ENCODE results near the gene RPS6KA4. TPM values are rescaled to one million over a fixed set of nuclear protein-coding genes. Genes with fewer than 3 reads are reported as not detected.

RPS6KA4 gene
- total RNA-seq, 2 experiments from 2014 or later, result 31.4 to 34.3 TPM

DNA sequence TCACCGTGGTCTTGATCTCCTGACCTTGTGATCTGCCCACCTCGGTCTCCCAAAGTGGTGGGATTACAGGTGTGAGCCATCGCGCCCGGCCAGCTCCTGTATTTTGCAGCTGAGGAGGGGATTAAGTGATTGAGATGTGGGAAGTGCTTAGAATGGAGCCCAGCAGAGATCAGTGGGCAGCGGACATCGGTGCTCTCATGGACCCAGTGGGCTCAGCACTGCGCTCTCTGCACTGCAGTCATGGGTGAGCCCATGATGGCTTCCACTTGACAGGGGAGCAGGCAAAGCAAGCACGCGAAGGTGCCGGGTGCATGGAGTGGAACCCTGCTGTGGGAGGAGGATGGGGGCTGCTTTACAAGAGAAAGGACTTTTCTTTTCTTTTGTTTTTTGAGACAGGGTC lies 28.1 kb upstream of the RPS6KA4 start:
- ChIA-PET CTCF (interaction anchor here (0.7 to 6.0 kb wide), 11 partner anchors 10 to 126 kb away, joined by 3 to 97 read pairs (median 4); partner anchors contain the start of genes CCDC88B, ESRRA, PRDX5 and RPS6KA4), POLR2A (interaction anchor here (1.2 to 2.6 kb wide), 4 partner anchors 9 to 26 kb away, joined by 3 to 20 read pairs (median 5); partner anchors contain the start of genes PRDX5 and TRMT112)
- peaks cover 16% of the 10 kb centered on the region for H3K4me1 Mint-ChIP-seq (ENCODE audit: low read depth)
- no peak overlapping the region for H3K4me3 Mint-ChIP-seq
- H3K27me3 Mint-ChIP-seq, result no peaks in the 10 kb centered on the region
- intact Hi-C loops (cut with micrococcal nuclease), result loop anchor here (1.0 kb wide), 1 partner anchor 14 kb away; the partner anchor contains the start of gene TRMT112
- H3K36me3 Mint-ChIP-seq, result peaks cover 2% of the 10 kb centered on the region
- no peak for DNase-seq
- H3K27ac Mint-ChIP-seq, result no peak overlapping the region
- no peaks in the 10 kb centered on the region for H3K9me3 Mint-ChIP-seq

DNA sequence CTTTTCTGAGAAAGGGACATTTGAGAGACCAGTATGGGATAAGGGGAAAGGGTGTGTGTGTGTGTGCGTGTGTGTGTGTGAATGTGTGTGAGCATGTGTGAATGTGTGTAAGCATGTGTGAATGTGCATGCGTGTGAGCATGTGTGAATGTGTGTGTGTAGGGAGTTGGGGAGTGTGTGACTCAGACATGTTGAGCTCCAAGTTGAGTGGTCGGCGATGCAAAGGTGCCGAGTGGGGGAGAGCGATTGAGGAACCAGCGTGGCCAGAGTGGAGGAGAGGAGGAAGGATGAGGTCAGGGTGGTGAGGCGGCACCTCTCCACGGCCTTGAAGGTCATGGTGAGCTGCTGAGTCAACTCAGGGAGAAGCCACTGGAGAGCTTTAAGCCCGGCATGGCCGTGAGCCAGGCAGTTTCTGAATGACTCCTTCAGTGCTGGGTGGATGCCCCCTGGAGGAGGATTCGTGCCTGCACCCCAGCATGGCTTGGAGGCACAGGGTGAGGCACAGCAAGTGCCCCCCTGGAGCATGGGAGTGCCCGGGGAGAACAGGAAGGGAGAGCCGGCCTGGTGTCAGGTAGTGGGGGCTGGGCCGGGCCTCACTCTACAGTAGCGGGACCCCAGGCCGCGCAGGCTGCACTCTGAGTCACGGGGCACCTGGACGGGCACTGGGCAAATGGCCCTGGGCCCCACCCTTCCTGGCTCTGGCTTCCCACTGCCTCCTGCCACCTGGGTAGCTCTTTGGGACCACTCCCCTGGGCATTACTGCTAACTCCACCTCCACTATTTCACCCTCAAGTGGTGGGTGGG lies 27.2 kb upstream of the RPS6KA4 start:
- Mint-ChIP-seq H3K9me3 (no peaks in the 10 kb centered on the region), H3K36me3 (peaks cover 2% of the 10 kb centered on the region), H3K27me3 (no peaks in the 10 kb centered on the region), H3K4me3 (no peak overlapping the region), H3K27ac (peak overlapping the region; percentile 47), H3K4me1 (ENCODE audit: low read depth) (peaks cover 18% of the 10 kb centered on the region)
- intact Hi-C loops (cut with micrococcal nuclease), result loop anchor here (1.0 kb wide), 1 partner anchor 14 kb away; the partner anchor contains the start of gene TRMT112
- ChIA-PET POLR2A (interaction anchor here (0.9 to 2.6 kb wide), 5 partner anchors 9 to 91 kb away, joined by 3 to 20 read pairs (median 4); partner anchors contain the start of genes FKBP2, PRDX5 and TRMT112), CTCF (interaction anchor here (0.6 to 6.0 kb wide), 23 partner anchors 8 to 332 kb away, joined by 3 to 97 read pairs (median 4); partner anchors contain the start of genes CCDC88B, ESRRA, FERMT3 and PPP1R14B)
- peak; percentile 90 for DNase-seq

DNA sequence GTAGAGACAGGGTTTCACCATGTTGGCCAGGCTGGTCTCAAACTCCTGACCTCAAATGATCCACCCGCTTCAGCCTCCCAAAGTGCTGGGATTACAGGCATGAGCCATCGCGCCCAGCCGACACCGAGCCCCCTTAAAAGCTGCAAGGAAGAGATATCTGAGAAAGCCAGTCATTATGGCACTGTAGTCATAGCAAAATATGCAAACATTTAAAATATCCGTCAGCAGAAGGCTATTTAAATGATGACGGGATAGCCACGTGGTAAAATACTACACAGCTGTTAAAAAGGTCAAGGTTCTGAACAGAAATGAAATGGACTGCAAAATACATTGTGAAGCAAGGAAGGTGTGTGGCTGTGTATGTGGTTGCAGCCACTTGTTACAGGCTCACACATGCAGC lies 25.4 kb upstream of the RPS6KA4 start:
- CTCF ChIA-PET, result interaction anchor here (1.5 to 6.0 kb wide), 3 partner anchors 8 to 19 kb away, joined by 3 to 97 read pairs (median 34); partner anchors contain the start of genes CCDC88B, PRDX5 and TRMT112
- H3K27ac Mint-ChIP-seq, result no peak overlapping the region
- POLR2A ChIA-PET, result no interaction called here
- peaks cover 13% of the 10 kb centered on the region for H3K36me3 Mint-ChIP-seq
- no peaks in the 10 kb centered on the region for H3K9me3 Mint-ChIP-seq
- no peak for DNase-seq
- H3K4me1 Mint-ChIP-seq (ENCODE audit: low read depth), result peaks cover 26% of the 10 kb centered on the region
- H3K27me3 Mint-ChIP-seq, result no peaks in the 10 kb centered on the region
- no peak overlapping the region for H3K4me3 Mint-ChIP-seq
- intact Hi-C loops (cut with micrococcal nuclease), result no loop called here

DNA sequence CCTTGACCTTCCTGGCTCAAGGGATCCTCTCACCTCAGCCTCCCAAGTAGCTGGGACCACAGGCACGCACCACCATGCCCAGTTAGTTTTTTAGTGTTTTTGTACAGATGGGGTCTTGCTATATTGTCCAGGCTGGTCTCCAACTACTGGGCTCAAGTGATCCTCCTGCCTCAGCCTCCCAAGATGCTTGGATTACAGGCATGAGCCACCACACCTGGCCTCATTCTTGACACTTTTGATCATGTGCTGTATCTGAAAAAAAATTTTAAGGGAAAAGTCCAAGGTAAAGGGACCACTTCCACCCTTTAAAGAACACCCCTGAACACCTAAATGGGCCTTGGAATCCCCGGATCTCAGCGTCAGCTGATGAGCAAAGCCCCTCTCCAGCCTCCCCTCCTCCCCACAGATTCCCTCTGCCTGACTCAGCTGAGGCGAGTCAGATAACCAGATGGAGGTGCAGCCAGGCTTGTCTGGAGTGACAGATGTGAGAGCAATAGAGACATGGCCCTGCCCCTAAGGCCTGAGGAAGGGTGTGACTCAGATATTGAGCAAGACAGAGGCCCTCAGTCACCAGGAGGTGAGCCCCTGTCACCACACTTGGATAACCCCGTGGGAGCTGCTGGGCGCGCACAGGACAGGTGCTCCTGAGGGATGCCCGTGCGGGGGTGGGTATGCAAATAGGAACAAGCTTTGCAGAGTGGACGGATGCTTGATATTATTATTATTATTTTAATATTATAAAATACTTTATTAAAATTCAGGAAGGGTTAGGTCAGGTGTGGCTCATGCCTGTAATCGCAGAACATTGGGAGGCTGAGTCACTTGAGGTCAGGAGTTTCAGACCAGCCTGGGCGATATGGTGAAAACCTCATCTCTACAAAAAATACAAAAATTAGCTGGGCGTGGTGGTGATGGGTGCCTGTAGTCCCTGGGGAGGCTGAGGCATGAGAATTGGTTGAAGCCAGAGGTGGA lies 23.9 kb upstream of the RPS6KA4 start:
- Mint-ChIP-seq H3K27ac (peak overlapping the region; percentile 47), H3K36me3 (peaks cover 16% of the 10 kb centered on the region), H3K4me3 (no peak overlapping the region), H3K27me3 (no peaks in the 10 kb centered on the region), H3K4me1 (ENCODE audit: low read depth) (peaks cover 37% of the 10 kb centered on the region), H3K9me3 (no peaks in the 10 kb centered on the region)
- intact Hi-C loops (cut with micrococcal nuclease), result no loop called here
- POLR2A ChIA-PET, result interaction anchor here (1.0 kb wide), 1 partner anchor 18 kb away, joined by 9 read pairs; the partner anchor contains the start of genes PRDX5 and TRMT112
- DNase-seq, result peak; percentile 70
- CTCF ChIA-PET, result interaction anchor here (0.8 to 6.0 kb wide), 4 partner anchors 17 to 693 kb away, joined by 3 to 97 read pairs (median 4); partner anchors contain the start of genes PRDX5 and TRMT112

DNA sequence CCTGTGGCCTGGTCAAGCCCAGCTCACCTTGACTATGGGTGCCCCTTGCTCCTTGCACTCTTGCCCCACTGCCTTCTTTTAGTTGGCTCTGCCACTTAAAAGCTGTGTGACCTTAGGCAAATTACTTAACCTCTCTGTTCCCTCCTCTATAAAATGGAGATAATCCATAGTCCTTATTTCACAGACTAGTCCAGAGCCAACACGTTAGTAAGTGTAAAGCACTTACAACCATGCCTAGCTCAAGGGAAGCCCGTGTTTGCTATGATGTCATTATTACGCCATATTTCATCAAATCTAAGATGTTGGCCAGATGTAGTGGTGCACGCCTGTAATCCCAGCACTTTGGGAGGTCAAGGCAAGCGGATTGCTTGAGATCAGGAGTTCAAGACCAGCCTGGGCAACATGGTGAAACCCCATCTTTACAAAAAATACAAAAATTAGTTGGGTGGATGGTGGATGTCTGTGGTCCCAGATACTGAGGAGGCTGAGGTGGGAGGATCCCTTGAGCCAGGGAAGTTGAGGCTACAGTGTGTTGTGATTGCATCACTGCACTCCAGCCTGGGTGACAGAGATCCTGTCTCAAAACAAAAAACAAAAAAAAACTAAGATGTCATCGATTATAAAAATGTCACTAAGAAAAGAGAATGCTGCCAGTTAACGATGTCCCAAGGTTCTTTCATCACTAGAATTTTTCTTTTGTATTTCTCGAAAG lies 21.3 kb upstream of the RPS6KA4 start:
- intact Hi-C loops (cut with micrococcal nuclease), result no loop called here
- Mint-ChIP-seq H3K9me3 (no peaks in the 10 kb centered on the region), H3K4me3 (no peak overlapping the region), H3K27me3 (no peaks in the 10 kb centered on the region), H3K4me1 (ENCODE audit: low read depth) (peaks cover 45% of the 10 kb centered on the region), H3K27ac (peak overlapping the region; percentile 38), H3K36me3 (peaks cover 23% of the 10 kb centered on the region)
- DNase-seq, result no peak
- ChIA-PET CTCF (interaction anchor here (0.7 to 1.8 kb wide), 2 partner anchors 20 to 338 kb away, joined by 4 to 8 read pairs; partner anchors contain the start of genes PRDX5 and TRMT112), POLR2A (no interaction called here)

DNA sequence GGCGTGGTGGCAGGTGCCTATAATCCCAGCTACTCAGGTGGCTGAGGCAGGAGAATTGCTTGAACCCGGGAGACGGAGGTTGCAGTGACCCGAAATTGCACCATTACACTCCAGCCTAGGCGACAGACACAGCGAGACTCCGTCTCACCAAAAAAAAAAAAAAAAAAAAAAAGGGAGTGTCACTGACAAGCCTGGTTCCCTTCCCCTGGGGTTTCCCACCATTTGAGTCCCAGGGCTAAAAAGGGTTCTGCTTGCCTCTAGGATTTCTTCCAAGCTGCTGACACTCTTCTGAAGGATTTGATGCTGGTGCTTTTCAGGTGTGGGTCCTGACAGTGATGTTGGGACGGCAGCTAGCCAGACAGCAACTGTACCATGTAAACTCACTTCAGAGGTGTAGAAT lies 20.2 kb upstream of the RPS6KA4 start:
- CTCF ChIA-PET, result interaction anchor here (0.6 to 1.8 kb wide), 4 partner anchors 12 to 339 kb away, joined by 3 to 8 read pairs (median 4); partner anchors contain the start of genes PRDX5 and TRMT112

DNA sequence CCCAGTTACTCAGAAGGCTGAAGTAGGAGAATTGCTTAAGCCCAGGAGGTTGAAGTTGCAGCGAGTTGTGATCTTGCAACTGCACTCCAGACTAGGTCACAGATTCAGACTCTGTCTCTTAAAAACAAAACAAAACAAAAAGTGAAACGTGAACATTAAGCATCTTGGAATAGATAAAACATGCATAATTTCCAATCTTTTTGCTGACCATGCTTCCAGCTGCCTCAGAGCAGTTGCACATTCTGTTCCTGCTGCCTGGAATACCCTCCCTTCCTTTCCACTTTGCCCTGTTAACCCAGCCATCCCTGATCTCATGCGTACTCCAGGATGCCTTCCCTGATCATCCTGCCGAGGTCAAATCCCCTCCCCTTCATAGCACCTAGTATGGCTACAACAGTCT lies 19.7 kb upstream of the RPS6KA4 start:
- H3K4me3 Mint-ChIP-seq, result peak overlapping the region; percentile 91
- ChIA-PET POLR2A (interaction anchor here (0.5 to 1.7 kb wide), 2 partner anchors 14 to 22 kb away, joined by 3 to 15 read pairs; partner anchors contain the start of genes PRDX5 and TRMT112), CTCF (interaction anchor here (1.1 to 3.6 kb wide), 4 partner anchors 7 to 177 kb away, joined by 3 to 34 read pairs (median 6); partner anchors contain the start of genes PRDX5 and TRMT112)
- no peaks in the 10 kb centered on the region for H3K9me3 Mint-ChIP-seq
- H3K36me3 Mint-ChIP-seq, result peaks cover 26% of the 10 kb centered on the region
- peak overlapping the region; percentile 95 for H3K27ac Mint-ChIP-seq
- intact Hi-C loops (cut with micrococcal nuclease), result no loop called here
- DNase-seq, result no peak
- H3K4me1 Mint-ChIP-seq (ENCODE audit: low read depth), result peaks cover 47% of the 10 kb centered on the region
- H3K27me3 Mint-ChIP-seq, result no peaks in the 10 kb centered on the region

More for the DNA sequence above, 20.2 kb upstream of the RPS6KA4 start:
- Mint-ChIP-seq H3K4me1 (ENCODE audit: low read depth) (peaks cover 47% of the 10 kb centered on the region), H3K9me3 (no peaks in the 10 kb centered on the region), H3K36me3 (peaks cover 23% of the 10 kb centered on the region), H3K4me3 (peak overlapping the region; percentile 91), H3K27me3 (no peaks in the 10 kb centered on the region), H3K27ac (peak overlapping the region; percentile 95)
- intact Hi-C loops (cut with micrococcal nuclease), result no loop called here
- no peak for DNase-seq
- POLR2A ChIA-PET, result interaction anchor here (1.7 kb wide), 1 partner anchor 21 kb away, joined by 15 read pairs; the partner anchor contains the start of genes PRDX5 and TRMT112

DNA sequence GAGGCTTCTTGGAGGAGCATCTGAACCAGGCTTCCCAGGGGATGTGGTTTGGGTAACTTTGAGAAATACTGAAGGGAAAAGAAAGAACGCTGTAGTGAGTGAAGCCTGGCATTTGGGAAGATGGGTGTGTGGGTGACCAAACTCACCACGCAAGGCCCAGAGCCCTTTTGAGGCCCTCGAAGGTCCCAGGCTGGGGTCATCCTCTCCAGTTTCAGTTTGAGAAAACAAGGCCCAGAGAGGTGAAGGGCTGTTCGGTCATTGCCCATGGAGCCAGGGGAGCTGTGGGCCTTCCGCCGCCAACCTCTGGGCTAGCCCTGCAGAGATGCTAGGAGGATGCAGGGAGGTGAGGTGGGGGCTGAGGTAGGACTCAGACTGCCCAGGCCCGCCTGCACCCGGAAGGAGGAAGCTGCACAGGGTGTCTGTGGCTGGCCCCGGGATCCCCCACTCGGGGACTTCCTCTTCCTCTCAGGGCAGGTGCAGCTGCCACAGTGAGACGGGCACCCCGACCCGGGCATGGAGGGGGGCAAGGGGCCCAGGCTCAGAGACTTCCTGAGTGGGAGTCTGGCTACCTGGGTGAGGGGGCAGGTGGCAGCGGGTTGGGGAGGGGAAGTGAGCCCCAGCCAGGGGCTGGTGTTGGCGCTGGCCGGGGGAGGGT lies 19.1 kb upstream of the RPS6KA4 start, which contains the start of gene CCDC88B:
TSS of gene CCDC88B (plus strand) at position 451 of the 655 bp plus-strand sequence. CDS start at position 514, 63 bp downstream.
- Mint-ChIP-seq H3K4me3 (peak within 1 kb of the TSS; percentile 91), H3K9me3 (no peaks in the 10 kb centered on the region), H3K4me1 (ENCODE audit: low read depth) (peaks cover 46% of the 10 kb centered on the region), H3K36me3 (peaks cover 25% of the 10 kb centered on the region), H3K27ac (peak within 1 kb of the TSS; percentile 95), H3K27me3 (no peaks in the 10 kb centered on the region)
- ChIA-PET POLR2A (interaction anchor here (0.5 to 1.7 kb wide), 3 partner anchors 15 to 93 kb away, joined by 3 to 15 read pairs (median 3); partner anchors contain the start of genes PPP1R14B, PRDX5 and TRMT112), CTCF (interaction anchor here (1.1 to 3.6 kb wide), 5 partner anchors 8 to 177 kb away, joined by 3 to 34 read pairs (median 9); partner anchors contain the start of genes PRDX5 and TRMT112)
- peak; percentile 92 for DNase-seq
- intact Hi-C loops (cut with micrococcal nuclease), result loop anchor here (1.0 kb wide), 1 partner anchor 23 kb away; the partner anchor contains the start of gene TRMT112

DNA sequence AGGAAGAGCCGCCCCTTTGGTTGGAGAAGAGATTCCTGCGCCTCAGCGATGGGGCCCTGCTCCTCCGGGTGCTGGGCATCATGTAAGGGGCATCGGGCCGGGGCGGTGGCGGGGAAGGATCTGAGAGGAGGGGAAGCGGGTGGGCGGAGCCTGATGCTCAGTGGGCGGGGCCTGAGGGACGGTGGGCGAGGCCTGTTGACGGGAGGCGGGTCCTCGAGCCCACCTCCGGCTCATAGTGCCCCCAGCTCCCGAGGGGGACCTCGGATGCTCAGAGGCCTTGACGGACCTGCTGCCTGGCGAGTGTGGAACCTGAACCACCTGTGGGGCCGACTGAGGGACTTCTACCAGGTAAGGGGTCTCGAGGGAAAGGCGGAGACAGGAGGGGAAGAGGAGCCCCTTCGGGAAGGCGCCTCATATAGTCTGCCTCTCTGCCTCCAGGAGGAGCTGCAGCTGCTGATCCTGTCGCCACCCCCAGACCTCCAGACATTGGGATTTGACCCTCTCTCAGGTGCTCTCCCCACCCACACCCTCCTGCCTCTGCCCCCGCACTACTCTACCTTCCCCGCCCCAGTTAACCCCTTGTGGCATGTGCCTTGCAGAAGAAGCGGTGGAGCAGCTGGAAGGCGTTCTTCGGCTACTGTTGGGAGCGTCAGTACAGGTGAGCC lies 18.2 kb upstream of the RPS6KA4 start:
- Mint-ChIP-seq H3K27me3 (no peaks in the 10 kb centered on the region), H3K36me3 (peaks cover 28% of the 10 kb centered on the region), H3K27ac (peak overlapping the region; percentile 95), H3K4me3 (peak overlapping the region; percentile 91), H3K9me3 (no peaks in the 10 kb centered on the region), H3K4me1 (ENCODE audit: low read depth) (peaks cover 43% of the 10 kb centered on the region)
- intact Hi-C loops (cut with micrococcal nuclease), result loop anchor here (1.0 kb wide), 1 partner anchor 24 kb away; the partner anchor contains the start of gene TRMT112
- DNase-seq, result peak; percentile 87
- ChIA-PET CTCF (interaction anchor here (1.8 to 3.6 kb wide), 4 partner anchors 9 to 108 kb away, joined by 6 to 34 read pairs (median 21); partner anchors contain the start of genes PRDX5 and TRMT112), POLR2A (interaction anchor here (0.6 to 2.1 kb wide), 4 partner anchors 12 to 99 kb away, joined by 3 to 6 read pairs (median 3); partner anchors contain the start of gene PPP1R14B)
